Cardiac septum (tissue), 1 donor: Measurements from ENCODE around the gene MYH10. TPM values are rescaled to one million over a fixed set of nuclear protein-coding genes. Genes with fewer than 3 reads are reported as not detected.

Experiments
- DNase-seq: peaks from one replicate; pipeline ENCODE4 v3.0.0-alpha.2; 2020; ENCODE audit warnings: low spot score
- intact Hi-C: fragments of 100-400 bp; cut with DNase I; formaldehyde crosslinking; loops from one replicate; pipeline ENCODE4 v1.14.0; 2022
- total RNA-seq: library from RNA; stranded (reverse); fragmentation: NEBNext Ultra II Directional; extraction: Animal tissue kit (Norgen Biotek cat#: 25700); gene quantifications from one replicate; pipeline ENCODE4 v1.2.1, GENCODE V29; 2021
- donor health status: DM: no; HTN: no; CAD: no.

The MYH10 gene
- total RNA-seq, 1 donor from 2014 or later = 45.6 TPM

DNA sequence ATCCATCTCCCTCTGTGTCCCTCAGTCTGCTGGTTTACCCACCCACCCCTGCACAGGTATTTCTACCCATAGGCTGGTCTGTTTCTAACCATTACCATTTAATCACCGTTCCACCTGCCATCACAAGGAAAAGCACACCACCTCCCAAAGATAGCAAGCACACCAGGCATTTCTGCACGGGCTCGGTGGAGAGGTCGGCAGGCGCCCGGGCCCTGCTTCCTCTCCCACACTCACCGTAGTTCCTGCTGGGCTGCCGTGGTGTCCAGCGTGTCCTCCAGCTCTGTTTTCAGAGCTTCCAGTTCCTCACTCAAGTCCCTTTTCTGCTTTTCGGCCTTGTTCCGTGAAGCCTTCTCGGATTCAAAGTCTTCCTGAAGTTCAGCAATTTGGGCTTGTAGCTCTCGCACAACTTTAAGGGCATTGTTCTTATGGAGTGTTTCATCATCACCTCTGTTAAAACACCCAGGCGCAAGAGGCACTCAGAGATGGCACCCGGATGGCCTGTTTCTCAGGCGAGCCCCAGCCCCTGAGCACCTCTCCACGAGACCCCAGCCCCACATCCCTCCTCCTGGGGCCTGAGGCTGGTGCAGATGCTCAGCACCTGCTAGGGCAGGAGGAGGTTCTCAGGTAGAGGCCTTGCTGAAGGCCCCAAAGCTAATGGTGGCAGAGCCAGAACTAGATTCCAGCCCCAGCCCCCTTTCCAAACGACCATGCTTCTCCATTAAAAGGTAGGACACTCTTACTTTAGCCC is 125.9 kb downstream of the MYH10 start:
- intact Hi-C loops = no loop called here
- no peak for DNase-seq

DNA sequence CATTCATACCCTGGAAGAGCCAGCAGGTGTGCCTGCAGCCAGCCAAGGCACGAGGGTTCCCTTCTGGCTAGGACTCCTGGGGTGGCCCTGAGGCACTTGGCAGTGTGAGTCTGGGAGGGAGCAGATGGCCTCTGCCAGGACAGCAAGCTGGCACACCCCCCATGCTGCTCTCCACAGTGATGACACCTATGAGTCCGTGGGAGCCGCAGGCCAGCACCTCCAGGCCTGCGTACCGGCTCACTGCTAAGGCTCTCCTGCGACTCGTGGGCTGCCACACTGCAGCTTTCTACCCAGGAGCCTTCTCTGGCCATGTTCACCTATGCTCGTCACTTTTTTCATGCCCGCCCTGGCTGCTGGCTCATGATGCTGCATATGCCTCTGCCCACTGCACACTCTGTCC is 126.7 kb downstream of the MYH10 start:
- no peak for DNase-seq
- intact Hi-C loops = no loop called here

DNA sequence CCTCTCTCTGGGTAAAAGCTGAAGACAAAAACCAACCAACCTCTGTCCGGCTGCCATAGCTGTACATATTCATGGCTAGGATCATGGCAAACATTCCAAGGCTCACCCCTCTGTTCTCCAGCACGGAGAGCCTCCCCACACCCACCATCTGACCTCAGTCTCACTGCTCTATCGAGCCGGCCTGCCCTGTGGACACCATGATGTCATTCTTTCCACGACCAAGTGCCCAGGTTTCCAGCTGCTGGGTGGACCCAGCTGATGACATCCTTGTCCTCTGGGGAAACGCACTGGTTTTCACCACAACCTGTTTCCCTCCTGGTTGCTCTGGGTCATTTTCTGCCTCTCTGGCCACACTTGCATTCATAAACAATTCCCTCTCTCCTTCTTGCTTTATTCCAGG is 127.2 kb downstream of the MYH10 start:
- intact Hi-C loops = no loop called here
- DNase-seq = no peak

DNA sequence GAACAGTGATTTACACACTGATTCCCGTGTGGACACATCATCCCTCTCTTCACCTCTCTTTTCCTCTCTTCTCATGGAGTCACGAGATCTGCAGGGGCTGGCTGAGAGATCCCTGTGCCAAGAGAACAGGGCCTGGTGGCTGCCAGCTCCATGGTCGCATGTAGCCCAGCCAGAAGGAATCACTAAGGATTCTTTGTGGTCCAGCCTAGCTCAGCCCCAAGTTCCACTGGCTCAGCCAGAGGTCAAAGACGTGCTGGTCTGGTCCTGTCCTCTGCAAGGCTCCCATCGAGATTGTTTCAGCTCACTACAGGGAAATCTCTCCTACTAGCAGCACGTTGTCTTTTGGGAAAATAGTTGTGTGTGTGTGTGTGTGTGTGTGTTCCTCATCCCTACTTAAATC is 128.4 kb downstream of the MYH10 start:
- no peak for DNase-seq
- intact Hi-C loops = no loop called here

DNA sequence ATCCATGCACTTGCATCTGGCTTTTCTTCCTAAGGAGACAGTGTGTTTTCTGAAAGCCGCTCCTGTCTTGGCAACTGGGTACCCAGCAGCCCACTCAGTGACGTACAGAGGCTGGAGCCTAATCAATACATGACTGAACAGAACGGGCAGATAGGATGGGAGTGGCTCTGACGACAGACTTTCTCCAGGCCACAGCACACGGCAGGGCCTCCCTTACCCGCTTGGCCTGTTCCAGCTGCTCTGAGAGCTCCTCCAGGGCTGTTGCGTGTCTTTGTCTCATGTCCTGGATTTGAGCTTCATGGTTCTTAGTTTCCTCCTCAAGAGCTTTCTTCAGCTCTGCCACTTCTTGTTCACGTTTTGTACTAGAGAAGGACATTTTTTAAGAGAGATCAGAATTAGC is 129.9 kb downstream of the MYH10 start:
- intact Hi-C loops = no loop called here
- DNase-seq = no peak

DNA sequence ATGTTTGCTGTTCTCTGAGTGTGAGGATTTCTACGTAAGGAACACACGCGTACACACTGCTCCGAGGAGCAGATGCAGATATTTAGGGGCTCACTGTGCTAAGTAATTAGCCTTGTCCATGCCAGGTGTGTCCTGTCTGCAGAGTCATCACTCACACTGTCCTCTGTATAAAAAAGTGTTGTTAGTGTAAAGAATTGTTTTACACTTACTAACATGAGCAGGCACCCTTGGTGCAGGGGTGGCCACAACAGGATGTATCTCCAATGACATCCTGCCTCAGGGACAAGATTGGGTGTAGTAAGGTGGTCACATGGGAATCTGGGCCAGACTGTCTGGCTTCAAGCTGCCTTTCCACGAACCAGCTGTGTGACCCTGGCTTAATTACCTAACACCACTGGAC is 130.9 kb downstream of the MYH10 start:
- intact Hi-C loops = no loop called here
- DNase-seq = no peak

DNA sequence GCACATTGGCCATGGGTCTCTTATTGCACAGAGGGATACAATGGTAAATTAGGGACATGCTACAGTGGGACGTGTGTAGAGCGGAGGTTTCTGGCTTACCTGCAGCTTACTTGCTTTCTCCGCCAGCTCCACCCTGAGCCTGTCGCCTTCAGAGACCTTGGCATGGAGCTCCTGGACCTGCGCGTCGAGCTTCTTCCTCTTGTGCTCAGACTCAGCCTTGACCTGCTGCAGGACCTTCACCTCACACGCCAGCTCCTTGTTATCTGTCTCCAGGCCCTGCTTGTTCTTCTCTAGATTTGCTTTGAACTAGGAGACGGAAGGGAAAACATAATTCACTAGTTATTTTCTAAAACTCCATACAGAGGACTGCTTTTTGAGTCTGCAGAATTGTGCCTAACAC is 131.4 kb downstream of the MYH10 start:
- DNase-seq = no peak
- intact Hi-C loops = no loop called here

DNA sequence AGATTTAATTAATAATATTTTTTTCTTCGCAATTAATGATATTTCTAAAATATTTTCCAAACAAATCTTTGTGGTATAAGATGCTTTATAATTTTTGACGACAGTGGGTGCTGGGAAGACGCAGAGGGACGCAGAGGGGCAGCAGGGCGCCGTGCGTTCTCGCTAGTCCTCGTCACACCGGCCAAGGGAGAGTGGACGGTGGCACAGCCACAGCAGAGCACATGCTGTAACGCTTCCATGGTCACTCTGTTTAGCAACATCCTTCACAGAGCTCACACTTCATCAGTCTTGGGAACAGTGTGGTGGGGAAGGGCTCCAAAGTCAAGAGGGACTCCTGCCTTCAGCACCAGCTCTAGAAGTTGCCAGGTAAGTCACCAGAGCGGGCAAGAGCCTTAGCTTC is 134.4 kb downstream of the MYH10 start:
- intact Hi-C loops = no loop called here
- DNase-seq = no peak

DNA sequence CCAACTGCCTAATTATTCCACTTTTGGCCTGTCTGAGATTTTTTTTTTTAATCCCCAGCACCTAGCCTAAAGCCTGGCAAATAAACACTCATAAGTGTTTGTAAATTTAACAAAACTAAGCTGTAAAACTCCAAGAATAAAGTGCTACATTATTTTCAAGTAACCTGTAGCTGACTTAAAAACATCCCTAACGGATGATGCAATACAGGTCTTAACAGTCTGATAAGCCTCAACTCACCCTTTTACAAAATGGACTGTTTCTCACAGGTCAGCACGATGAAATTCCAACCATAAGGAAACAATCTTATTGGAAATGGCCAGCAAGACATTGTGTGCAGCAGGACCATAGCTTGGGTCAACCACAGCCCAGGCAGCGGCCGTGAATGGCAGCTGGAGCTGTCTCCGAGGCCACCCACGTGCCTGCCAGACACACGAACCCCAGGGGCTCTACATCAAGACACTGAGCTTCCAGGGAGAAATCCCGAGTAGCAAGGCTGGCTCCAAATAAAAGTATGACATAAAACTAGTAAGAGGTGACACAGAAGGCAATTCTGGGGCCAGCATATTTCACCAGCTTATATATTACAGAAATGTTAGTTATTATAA is 135.9 kb downstream of the MYH10 start:
- intact Hi-C loops = no loop called here
- DNase-seq = no peak

DNA sequence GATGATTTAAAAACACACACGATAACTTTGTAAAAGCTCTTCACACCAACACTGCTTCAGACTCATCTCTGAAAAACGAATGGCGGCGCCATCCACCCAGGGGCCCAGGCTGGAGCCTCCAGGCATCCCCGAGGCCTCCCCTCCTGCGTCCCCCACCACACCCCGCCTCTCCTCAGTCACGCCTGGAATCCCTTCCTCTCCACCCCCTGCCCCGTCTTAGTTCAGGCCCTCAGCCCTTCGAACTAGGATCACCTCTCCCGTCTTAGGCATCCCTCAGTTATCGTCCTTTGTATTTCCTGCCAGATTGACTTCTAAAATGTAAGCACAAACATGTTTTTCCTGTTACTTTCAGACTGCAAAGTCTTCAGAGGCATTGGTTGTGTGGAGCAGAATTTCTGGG is 136.5 kb downstream of the MYH10 start:
- DNase-seq = no peak
- intact Hi-C loops = no loop called here

DNA sequence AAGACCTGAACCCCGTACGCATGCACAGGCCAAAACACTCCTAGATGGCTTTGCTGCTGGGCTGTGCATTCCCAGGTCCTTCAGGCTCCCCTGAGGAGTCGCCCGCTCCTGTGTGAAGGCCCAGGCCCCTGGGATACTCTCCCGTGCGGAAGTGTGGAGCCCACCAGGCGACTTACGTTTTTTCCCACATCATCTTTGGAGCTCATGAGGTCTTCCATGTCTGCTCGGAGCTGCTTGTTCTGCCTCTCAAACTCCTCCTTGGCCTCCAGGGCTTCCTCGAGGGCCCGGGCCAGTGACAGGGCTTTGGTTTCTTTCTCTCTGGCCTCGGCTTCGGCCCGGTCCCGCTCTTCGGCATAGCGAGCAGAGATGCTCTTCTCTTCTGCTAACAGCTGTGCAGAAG is 138.4 kb downstream of the MYH10 start:
- intact Hi-C loops = no loop called here
- DNase-seq = no peak

DNA sequence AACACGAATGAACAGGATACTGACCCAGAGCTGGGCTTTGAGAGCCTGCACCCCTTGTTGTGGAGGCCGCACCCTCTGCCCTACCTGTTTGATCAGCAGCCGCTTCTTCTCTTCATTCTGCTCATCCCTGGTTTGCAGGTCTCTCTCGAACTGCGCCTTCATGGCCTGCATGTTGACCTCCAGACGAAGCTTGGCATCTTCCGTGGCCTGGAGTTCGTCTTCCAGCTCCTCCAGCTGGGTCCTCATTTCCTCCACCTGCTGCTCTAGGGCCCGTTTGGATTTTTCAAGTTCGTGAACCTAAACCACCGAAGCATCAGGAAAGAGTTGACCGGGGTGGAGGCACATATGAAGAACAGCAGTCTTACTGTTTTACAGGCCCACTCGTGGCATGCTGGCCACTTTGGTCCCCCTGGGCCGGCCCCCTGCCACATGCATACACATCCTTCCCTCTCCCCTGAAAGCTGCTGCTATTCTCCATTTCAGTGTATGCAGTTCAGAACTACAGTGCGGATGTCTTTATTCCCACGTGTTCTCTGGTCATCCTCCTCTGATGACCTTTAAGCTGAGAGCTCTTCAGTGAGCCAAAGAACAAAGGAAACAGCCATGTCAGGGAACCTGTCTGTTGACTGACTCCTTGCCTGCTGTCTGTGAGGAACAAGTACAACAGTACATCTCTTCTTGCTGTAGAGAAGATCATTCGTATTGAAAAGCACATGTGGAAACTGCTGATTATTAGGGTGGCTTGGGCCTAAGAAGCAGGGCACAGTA is 140.1 kb downstream of the MYH10 start:
- intact Hi-C loops = no loop called here
- DNase-seq = no peak

DNA sequence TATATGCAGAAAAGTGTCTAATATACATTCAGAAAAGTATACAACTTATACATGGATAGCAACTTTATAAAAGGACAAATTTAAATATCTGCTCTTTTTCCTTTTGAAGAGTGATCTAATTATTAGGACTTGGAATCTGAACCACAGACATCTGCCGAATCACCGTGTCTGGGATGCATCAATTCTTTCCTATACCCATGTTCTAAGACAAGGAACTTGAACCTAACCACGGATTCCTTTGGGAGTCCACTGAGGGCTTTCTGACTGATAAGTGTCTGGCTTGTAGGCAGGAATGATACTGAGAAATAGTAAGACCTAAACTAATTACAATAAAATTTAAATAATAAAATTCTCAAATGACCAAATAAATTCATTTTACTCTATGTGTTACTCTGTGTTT is 140.7 kb downstream of the MYH10 start:
- intact Hi-C loops = no loop called here
- no peak for DNase-seq

DNA sequence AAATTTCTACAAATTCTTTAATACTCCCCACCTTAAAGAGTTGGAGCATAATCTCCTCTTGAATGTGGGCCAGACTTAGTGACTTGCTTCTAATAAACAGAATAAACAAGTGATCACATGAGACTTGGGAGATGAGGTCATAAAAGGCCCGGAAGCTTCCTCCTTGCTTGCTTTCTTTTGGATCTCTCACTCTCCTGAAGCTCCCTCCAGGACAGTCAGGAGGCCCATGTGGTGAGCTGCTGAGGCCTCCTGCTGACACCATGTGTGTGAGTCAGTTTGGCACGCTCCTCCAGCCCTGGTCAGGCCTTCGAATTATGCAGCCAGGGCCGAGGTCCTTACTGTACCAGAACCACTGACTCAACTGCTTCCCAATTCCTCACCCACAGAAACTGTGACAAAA is 141.6 kb downstream of the MYH10 start:
- intact Hi-C loops = no loop called here
- DNase-seq = no peak

DNA sequence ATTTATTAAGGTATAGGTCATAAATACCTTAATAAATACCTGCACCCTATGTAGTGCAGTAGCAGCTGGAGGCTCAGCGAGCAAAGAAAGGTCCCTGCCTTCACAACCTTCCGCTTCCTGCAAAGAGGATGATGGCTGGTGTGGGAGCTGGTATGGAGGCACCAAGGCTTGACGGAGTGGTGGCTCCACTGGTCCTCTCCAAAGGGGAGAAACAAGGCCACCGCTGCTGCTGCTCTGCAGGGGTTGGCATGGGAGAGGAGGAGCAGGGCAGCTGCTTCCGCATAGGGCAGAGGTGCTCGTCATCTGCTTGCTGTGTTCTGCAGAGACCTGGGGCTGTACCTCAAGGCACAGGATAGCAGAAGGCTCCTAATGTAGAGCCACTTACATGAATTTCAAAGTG is 142.0 kb downstream of the MYH10 start:
- no peak for DNase-seq
- intact Hi-C loops = no loop called here

DNA sequence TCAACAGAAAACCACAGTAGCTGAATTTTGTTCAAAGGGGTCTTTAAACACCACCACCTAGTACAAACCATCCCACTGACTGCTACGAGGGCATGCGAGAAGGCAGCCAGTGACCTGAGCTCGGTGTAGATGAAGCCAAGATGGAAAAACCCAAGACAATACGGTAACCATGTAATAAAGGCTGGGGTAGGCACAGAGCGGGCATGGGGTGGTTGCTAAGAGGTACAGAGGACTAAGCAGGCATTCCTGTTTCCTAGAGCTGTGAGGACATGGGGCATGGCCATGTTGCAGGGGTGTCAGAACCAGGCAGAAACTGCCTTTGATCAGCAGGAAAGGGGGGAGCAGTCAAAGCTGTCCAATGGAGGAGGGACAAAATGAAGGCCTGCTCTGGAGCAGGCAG is 142.8 kb downstream of the MYH10 start:
- DNase-seq = no peak
- intact Hi-C loops = no loop called here

DNA sequence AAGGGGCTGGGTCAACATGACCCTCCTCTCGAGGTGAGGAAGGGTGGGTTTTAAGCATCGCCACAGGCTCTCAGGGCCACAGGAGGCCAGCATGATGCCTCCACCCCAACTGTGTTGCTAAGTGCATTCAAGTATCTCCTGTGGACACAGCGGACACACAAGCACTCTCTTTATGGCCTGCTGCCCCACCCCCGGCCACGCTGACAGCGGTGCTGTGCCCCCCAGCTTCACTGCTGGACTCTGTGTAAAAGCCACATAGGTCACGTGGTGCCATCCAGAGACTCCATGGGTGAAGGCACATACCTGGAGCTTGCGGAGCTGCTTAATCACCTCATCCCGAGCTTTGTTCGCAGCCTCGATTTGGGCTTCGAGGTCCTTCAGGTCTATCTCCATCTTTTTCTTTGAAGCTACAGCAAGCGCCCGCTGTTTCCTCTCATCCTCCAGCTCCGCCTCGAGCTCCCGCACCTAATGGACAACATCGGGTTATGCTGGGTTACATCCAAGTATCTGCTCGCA is 143.3 kb downstream of the MYH10 start:
- intact Hi-C loops = no loop called here
- DNase-seq = no peak

DNA sequence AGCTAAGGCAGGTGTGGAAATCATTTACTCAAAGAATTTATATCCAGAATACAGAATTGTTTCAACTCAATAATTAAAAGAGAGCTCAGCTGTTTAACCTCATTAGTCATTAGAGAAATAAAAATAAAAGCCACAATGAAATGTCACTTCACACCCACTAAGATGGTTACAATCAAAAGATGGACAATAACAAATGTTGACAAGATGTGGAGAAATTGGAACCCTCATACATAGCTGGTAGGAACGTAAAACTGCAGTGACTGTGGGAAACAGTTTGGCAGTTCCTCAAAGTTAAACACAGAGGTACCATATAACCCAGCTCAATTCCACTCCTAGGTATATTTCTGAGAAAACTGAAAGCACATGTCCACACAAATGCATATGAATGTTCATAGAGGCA is 145.0 kb downstream of the MYH10 start:
- no peak for DNase-seq
- intact Hi-C loops = no loop called here

DNA sequence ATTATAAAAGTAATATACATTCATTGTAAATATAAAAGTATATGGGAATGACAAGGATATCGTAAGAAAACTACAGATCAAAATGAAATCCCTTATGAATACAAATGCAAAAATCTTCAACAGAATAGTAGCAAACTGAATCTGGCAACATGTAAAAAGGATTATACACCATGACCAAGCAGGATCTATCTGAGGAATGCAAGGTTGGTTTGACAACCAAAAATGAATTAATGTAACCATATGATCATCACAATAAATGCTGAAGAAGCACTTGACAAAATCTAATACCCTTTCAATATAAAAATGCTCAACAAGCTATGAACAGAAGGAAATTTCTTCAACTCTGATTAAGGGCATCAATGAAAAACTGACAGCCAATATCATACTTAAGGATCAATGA is 146.1 kb downstream of the MYH10 start:
- intact Hi-C loops = no loop called here
- no peak for DNase-seq

DNA sequence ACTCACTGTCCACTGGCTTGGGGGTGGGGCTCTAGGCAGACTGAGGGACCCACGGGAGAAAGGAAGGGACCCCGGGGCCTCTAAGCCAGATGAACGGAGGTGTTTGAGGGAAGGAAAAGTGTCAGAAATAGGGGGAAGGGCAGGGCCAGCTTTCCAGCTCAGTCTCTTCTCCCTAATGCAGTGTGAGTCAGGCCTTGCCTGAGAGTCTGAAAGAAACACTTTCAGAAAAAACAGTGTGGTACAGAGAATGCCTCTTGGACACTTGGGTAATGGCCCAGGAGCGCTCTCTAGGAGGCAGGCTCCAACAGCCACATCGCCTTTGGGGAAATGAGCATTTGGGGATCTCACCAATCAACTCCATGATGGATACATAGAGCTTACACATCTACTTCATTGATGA is 148.0 kb downstream of the MYH10 start:
- intact Hi-C loops = loop anchor here (2.0 kb wide), 1 partner anchor 68 kb away; no protein-coding TSS in a partner anchor
- no peak for DNase-seq

DNA sequence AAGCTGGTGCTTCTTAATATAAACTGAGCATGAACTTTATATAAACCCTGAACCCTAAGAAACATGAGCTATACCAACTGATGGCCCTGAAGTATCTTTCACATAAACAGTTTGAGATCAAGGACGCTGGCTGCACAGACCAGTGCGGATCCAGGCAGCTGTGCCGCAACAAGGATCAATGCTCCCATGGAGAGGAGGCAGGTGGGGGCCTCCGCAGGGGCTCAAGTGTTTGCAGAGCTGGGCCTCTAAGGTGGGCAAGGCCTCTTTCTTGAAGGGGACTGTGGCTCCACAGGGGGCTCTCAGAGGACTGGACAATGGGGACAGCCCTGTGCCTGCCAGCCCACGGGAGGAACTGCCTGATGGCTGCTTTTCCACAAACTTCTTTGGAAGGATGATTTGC is 148.8 kb downstream of the MYH10 start:
- intact Hi-C loops = loop anchor here (2.0 kb wide), 1 partner anchor 67 kb away; no protein-coding TSS in a partner anchor
- DNase-seq = no peak
